C4-2B (cell line): ENCODE data around the gene KLF3.

Experiments used
- H3K27ac ChIP-seq: fragments of 450-650 bp; 2 replicates; pipeline ENCODE4 v1.5.1; 2017
- CTCF ChIP-seq: fragments of 450-650 bp; conservative IDR thresholded peaks from 2 replicates; pipeline ENCODE4 v1.5.1; 2017; ENCODE audit warnings: mild to moderate bottlenecking
- ZFX ChIP-seq: fragments of 450-650 bp; IDR thresholded peaks from 2 replicates; pipeline ENCODE4 v1.6.1; 2017

Gene KLF3

GRCh38 chr4:38730830-38731646, 67.0 kb downstream of the KLF3 start:
- no peak overlapping the region for H3K27ac ChIP-seq
- TF ChIP-seq CTCF, result peak; percentile 91
- TF ChIP-seq ZFX, result no peak

GRCh38 chr4:38733663-38734062, 69.7 kb downstream of the KLF3 start:
- TF ChIP-seq CTCF (no peak), ZFX (no peak)

DNA sequence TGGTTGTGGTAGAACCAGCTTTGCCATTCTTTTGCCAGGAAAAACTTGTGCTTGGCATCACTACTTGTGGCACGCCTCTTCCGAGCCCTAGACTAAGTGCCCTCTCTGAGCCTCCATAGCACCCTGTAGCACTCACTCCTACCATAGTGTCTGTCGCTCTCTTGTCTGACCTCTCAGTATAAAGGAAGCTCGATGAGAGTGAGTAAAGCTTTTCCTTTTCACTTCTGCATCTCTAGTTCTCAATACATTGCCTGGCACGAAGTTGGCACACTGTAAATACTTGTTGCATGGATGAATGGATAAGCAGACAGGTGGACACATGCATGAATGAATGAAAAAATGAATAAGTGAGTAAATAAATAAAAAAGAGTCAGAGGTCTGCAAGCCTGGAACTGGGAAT, 70.4 kb downstream of the KLF3 start:
- H3K27ac ChIP-seq, result no peak overlapping the region
- TF ChIP-seq ZFX, result no peak
- TF ChIP-seq CTCF, result no peak

More at GRCh38 chr4:38733663-38734062, 69.7 kb downstream of the KLF3 start:
- no peak overlapping the region for H3K27ac ChIP-seq

DNA sequence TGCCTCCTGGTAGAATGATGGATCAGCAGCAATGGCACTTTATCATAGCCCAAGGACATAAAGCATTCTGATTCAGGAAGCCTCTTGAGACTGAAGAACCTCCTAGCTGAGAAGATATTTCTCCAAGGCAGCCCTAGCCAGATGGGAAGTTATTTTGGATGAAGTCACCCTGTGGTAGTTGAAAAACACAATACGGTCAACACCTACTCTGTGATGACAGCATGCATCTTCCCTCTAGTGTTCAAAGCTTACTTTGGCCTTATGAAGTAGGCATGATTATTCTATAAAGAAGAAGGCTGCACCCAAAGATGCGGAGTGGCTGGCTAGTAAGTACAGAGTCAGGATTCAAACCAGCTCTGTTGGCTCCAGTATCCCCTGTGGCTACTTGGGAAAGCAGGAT, 70.9 kb downstream of the KLF3 start:
- no peak for TF ChIP-seq CTCF
- no peak for TF ChIP-seq ZFX
- H3K27ac ChIP-seq, result no peak overlapping the region

GRCh38 chr4:38735870-38736269, 71.9 kb downstream of the KLF3 start:
- no peak overlapping the region for H3K27ac ChIP-seq
- TF ChIP-seq ZFX (no peak), CTCF (no peak)

GRCh38 chr4:38738940-38739803, 75.2 kb downstream of the KLF3 start:
- no peak overlapping the region for H3K27ac ChIP-seq
- TF ChIP-seq CTCF, result no peak
- no peak for TF ChIP-seq ZFX

- no peak overlapping the region for H3K27ac ChIP-seq
- TF ChIP-seq CTCF, result no peak
- TF ChIP-seq ZFX, result no peak
Observed at GRCh38 chr4:38740303-38740702, 76.3 kb downstream of the KLF3 start.
